Measurements from ENCODE around the gene MMP2.

MMP2 gene

GRCh38 chr16:55478827-55479429, at the start of gene MMP2:
MMP2 (plus strand) TSS chr16:55479198; CDS start chr16:55479480, 282 bp downstream.
- no peak for DNase-seq

- DNase-seq: no peak
Observed at GRCh38 chr16:55433030-55433429, 46.0 kb upstream of the MMP2 start.

- DNase-seq: no peak
Observed at GRCh38 chr16:55433535-55433934, 45.5 kb upstream of the MMP2 start.

- DNase-seq: no peak
Observed at GRCh38 chr16:55434000-55434399, 45.0 kb upstream of the MMP2 start.

DNA sequence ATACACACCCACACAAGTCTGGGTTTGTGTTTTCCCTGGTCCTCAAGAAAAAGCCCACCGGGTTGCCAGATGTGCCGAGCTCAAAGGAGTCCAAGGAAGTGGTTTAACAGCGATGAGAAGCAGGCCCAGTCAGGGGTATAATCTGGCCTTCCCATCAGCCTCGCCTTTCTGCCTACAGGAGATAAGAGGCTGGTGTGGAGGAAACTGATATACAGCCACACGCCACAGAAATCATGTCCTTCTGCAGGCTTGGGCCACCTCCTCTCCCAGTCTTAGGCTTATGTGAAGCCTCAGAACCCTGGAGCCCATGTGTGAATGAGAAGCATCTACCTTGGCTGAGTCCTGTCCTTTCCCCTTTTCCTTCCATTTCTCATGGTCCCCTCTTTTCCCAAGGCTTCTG, 43.6 kb upstream of the MMP2 start:
- no peak for DNase-seq

- no peak for DNase-seq
Observed at GRCh38 chr16:55436587-55436986, 42.4 kb upstream of the MMP2 start.

- DNase-seq: no peak
Observed at GRCh38 chr16:55437625-55438024, 41.4 kb upstream of the MMP2 start.

DNA sequence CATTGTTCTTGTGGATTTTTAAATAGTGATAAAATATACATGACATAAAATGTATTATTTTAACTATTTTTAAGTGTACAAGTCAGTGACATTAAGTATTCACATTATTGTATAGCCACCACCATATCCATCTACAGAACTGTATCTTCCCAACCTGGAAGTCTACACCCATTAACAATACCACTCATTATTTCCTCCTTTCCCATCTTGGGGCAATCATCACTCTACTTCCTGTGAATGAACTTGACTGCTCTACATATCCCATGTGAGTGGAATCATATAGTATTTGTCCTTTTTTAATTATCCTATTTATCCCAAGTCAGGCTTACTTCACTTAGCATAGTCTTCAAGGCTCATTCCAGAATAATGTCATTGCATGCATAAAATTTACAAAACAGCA, 40.7 kb upstream of the MMP2 start:
- no peak for DNase-seq

DNA sequence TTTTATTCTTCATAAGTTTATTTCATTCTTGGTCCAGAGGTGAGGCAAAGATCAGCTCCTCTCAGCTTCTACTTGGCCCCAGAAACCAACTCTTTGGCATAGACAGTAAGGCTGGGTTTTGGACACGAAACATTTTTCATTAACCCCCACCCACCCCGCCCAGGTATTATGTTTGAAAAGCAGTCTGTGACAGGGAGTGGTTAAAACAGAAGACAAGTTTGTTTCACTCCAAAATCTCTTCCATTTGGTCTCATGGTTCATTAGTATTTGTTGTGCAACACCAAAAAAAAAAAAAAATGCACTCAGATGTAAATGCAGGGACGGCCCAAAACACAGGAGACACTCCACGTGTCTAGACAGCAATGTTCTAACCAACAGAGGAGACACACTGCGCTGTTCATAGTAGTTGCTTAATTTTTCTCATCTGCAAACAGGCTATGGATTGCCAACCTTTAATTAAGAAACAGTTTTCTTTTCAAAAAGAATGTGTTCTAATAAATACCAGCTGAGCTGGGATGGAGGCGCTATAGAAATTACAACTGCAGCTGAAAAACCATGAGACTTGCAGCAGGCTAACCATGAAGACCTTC, 39.8 kb upstream of the MMP2 start:
- DNase-seq: no peak

DNA sequence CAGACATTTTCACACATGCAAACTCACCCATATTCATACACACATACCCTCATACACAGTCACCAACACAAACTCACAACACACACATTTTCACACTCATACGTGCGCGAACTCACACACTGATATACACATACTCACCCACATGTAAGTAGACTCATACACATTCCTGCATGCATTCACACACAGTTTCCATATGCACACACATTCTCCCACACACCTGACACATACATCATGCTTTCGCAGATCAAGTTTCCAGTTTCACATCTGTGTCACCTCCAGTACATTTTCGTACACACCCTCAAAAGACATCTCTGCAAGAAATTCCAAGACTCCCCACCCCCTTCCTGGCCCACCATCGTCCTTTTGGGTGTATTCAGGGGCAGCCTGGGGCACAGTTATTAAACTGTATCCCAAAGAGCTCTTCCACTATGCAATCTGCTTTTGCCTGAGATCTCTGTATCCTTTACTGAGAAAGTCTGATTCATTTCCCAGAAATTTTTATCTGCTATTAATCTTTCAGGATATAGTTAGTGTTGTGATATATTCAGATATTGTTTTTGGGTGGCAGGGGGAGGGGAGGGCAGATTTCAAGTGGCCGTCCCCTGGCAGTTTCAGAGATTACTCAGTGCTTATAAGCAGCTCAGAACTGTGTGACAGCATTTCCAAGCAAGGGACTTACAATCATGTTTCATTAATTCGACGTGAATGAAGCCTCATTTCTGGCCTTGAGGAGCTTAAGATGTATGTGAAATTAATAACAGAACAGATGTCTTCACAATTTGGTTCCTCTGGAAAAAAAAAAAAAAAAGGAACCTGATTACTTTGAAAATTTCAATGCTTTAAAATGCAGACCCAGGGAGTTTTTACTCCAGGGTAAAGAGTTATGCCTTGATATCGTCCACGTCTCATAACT, 35.3 kb upstream of the MMP2 start:
- no peak for DNase-seq

DNA sequence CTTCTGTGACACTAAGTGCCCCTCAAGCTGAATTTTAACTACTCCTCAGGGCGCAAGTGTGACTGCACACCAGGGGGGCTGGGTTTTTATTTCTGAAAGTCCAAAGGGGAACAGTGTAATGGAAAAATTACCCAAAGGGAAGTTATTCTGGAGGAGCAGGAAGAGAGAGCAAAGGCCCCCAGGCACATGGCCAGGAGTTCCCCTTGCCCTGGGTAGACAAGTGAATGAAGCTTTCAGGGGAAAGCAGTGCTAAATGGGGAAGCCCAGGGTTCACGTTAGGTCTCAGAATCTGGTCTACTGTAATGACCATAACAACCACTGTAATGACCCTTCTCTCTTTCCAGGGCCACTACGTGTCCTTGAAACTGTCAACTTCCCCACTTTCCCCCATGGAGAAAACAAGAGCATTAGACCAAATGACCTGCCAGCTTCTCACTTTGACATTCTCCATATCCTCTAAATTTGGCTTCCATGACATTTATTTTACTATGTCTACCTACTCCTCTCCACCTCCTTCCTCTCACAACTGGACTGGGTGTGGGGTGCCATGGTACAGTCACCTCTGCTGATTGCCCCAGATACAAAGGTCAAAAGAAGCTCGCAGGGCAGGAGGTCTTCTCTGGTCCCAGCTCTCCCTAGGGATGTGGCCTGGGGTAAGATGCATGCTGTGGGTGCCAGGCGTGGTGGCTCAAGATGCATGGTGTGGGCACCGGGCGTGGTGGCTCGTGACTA, 34.1 kb upstream of the MMP2 start:
- DNase-seq: no peak

DNA sequence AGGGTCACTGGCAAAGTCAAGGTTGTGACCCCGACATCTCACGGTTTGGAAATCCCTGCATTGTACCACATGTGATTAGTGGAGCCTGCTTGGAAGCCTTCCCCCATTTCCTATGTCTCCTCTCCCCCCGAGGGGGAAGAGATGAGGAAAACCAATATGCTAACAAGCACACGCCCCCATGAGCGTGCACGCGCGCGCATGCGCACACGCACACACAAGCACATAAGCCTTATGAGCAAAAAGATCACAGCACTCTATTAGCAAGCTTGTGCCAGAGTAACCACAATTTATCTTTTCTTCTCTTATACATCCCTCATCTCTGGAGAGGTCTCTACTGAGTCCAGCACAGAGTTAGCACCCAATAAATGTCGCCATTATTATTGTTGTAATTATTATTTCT, 31.8 kb upstream of the MMP2 start:
- no peak for DNase-seq

GRCh38 chr16:55452996-55453395, 26.0 kb upstream of the MMP2 start:
- DNase-seq: no peak

DNA sequence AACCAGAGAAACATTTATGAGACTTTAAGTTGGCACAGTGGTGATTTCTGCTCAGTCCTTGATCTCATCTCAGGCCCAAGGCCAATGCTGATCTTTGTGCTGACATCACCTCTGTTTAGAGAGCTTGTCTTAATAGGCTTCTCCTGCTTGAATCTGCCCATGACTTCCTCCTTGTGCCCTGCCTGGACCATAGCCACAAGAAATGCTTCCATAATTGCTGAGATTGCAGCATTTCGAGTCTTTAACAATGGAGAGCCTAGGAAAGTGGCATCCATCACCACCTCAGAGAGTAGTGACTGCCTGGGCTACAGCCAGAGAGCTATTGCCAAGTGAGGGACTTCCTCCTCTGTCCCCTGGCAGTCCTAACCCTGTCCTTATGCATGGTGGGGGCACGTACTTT, 25.1 kb upstream of the MMP2 start:
- peak; percentile 64 for DNase-seq

DNA sequence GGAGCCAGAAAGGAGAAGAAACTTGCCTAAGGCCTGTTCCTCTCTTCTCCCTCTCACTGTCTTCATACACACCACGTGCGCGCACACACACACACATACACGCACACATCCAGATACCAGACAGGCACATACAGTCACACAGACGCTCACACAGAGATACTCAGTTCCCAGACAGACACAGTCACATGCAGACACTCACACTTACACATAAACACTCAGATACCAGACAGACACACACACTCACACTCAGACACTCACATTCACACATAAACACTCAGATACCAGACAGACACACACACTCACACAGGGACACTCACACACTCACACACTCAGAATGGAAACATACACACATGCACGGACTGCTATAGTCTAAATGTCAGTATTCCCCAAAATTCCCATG, 24.1 kb upstream of the MMP2 start:
- DNase-seq: no peak

GRCh38 chr16:55462241-55462640, 16.8 kb upstream of the MMP2 start:
- DNase-seq: no peak

DNA sequence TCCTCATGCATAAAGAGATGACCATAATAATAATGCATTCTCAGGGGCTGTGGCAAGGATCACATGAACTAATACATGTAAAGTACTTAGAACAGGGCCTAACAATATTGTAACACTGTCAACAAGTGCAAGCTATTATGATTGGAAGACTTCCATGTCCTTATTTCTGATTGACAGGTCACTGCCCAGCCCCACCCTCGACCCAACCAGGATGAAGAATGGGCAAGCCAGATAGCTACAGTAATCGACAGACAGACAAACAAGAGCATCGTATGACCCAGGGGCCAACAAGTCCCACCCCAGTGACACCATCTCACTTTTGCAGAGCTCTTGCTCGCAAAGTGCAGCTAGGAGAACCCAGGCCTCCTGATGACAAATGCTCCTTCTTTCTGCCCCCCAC, 14.6 kb upstream of the MMP2 start:
- no peak for DNase-seq

DNA sequence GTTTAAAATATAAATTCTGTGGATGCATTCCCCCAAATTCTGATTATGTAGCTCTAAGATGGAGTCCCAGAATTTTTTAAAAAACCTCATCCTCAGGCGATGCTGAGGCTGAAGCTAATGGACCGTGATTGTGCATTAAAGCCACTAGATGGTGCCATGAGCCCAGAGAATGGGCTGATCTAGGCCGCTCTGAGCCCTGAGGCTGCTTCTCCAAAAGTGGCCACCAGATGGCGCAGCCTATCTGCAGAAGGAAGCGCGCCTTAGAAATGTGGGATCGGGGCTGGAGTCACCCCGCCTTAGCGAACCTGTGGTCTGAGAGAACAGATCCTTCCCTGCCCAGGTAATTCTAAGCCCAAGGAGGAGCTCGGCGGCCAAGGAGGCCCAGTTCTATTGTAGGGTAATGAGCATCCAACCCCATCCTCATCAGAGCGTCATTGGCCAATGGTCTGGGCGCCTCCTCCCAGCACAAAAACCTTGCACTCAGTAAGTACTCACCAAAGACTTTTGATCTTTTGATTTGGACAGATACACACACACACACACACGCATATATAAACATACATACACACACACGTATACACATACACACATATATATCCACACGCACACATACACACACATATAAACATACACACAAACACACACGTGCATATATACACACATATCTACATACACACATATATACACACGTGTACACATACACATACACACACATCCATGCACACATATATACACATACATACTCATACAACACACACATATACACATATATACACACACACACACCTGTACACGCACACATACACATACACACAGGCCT, 13.7 kb upstream of the MMP2 start:
- DNase-seq: peak; percentile 91

DNA sequence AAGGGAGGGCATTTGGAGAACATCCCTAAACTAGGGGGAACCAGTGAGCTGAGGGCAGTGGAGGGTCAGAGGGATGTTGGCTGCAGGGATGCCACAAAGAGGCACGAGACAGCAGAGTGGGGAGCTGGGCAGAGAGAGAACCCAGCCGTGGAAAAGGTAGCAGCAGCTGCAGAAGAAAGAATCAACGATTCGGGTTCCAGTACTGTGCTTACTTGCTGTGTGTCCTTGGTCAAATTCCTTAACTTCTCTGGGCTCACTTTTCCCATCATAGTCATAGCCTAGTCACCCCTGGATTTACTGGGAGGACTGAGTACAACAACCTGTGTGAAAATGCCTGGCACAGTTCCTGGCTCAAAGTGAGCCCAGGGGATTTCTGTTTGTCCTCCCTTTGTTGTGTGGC, 12.8 kb upstream of the MMP2 start:
- no peak for DNase-seq

DNA sequence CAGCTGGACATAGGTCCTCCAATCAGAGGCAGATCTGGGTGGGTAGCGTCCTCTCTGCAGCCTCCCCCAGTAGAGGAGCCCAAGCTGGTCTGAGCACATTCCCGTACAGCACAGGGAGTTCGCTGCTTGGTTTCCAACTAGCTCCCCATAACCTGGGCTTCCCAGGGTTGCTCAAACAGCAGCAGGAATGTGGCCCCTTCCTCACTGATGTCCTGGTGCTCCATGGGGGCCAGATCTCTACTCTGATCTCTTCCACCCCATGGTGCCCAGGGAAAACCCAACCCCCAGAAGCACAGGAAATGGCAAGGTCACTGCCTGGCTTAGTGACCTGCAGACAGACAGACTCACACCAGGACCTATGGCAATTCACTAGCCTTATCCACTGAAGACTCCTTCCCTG, 11.1 kb upstream of the MMP2 start:
- no peak for DNase-seq

DNA sequence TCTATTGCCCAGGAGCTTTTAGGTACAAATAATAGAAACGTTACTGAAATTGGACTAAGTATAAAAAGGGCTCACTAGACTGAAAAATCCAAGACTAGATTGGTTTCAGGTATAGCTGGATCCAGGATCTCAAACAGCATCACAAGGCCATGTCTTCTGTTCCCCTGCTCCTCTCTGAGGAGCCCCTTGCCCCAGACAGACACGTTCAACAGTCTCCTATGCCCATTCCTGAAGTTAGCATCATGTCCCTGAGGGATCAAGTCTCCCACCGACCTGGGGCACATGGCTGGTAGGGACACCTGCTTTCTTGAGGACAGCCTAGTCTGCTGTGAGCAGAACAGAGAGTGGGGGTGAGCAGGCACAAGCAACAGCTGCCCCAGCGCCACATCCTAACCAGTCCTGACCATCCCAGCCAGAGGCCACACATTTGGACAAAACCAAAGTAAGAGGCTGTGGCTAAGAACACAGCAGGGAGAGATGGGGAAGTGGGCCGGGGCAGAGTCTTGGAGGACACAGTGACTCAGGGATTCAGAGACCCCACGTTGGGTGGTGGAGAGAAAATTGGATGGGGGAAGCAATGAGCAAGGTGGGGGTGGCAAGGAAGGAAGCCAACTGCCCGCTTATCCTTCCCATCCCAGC, 10.5 kb upstream of the MMP2 start:
- DNase-seq: no peak

All from RPMI8226 (cell line).